HepG2 (cell line): ENCODE results near the gene RNF123. TPM values are rescaled to one million over a fixed set of nuclear protein-coding genes. Genes with fewer than 3 reads are reported as not detected.

Experiments
- ATAC-seq: fragments of 200-7000 bp; cut with Tn5 transposase; 3 replicates; pipeline ENCODE4 v1.9.1; 2020; ENCODE audit warnings: mild to moderate bottlenecking, moderate library complexity
- BruUV-seq: library from RNA; stranded (reverse); fragments of 400-500 nt; replicated peaks from 2 replicates; lab custom pipeline; 2021; lab: Mats Ljungman, UMichigan
- CTCF ChIA-PET: fragments of 300-600 bp; formaldehyde crosslinking; extraction: SDS; loops from one replicate; lab custom pipeline; 2021; ENCODE audit warnings: low total read pairs, inconsistent platforms, low intra/inter-chr PET ratio; lab: Yijun Ruan, JAX
- POLR2A ChIA-PET: fragments of 350-600 bp; sonication (Branson Sonifier 250); formaldehyde crosslinking; loops from one replicate; lab custom pipeline; 2020; ENCODE audit warnings: antibody characterized with exemption, inconsistent platforms; lab: Yijun Ruan, JAX
- DNase-seq: peaks from one replicate; pipeline ENCODE4 v3.0.0-alpha.2; 2015; ENCODE audit warnings: low spot score
- FAIRE-seq: peaks from 3 replicates; lab custom pipeline; 2011; peaks lifted over from hg19 to GRCh38; lab: Jason Lieb, UNC
- H2AFZ ChIP-seq: one replicate; pipeline ENCODE4 v1.6.1; 2011; ENCODE audit warnings: low read length, inconsistent platforms
- H3K27ac ChIP-seq: fragments of 300-600 bp; 3 replicates; pipeline ENCODE4 v1.8.0; 2011; ENCODE audit warnings: mixed run types, mild to moderate bottlenecking, mixed read lengths, low read length, inconsistent platforms; ENCODE audit not compliant: insufficient read depth; ENCODE audit errors: extremely low read length
- H3K27me3 ChIP-seq, 2 experiments: fragments of 200-600 bp in 1 of 2; 2 replicates in 1 of 2; 3 replicates in 1 of 2; pipeline versions ENCODE4 v1.6.0 to v1.8.0; 2011; ENCODE audit warnings: low read length in 2 of 2, mild to moderate bottlenecking in 2 of 2, moderate library complexity in 2 of 2, inconsistent platforms in 1 of 2; ENCODE audit not compliant: insufficient read depth in 2 of 2, control insufficient read depth in 1 of 2
- H3K36me3 ChIP-seq, 2 experiments: fragments of 200-600 bp in 1 of 2; replicated peaks in 1 of 2; 2 replicates in 1 of 2; 3 replicates in 1 of 2; pipeline versions ENCODE4 v1.5.1 to v1.8.0; 2011; ENCODE audit warnings: low read length in 2 of 2, inconsistent platforms in 1 of 2; ENCODE audit not compliant: insufficient read depth in 2 of 2, control insufficient read depth in 1 of 2
- H3K4me1 ChIP-seq: 2 replicates; pipeline ENCODE4 v1.5.1; 2012; ENCODE audit warnings: low read length, inconsistent platforms; ENCODE audit not compliant: insufficient read depth
- H3K4me2 ChIP-seq: 2 replicates; pipeline ENCODE4 v1.6.0; 2011; ENCODE audit warnings: low read depth, low read length, inconsistent platforms
- H3K4me3 ChIP-seq, 3 experiments: fragments of 200-600 bp in 1 of 3; sonication (generic), shearing (Covaris generic) in 1 of 3; replicated peaks in 1 of 3; 2 replicates each; pipeline ENCODE4 v1.5.1; 2011 to 2016; ENCODE audit warnings: low read length in 3 of 3, inconsistent platforms in 2 of 3, low read depth in 2 of 3, mild to moderate bottlenecking in 2 of 3, control low read depth in 1 of 3, mixed read lengths in 1 of 3; ENCODE audit not compliant: insufficient read depth in 1 of 3
- H3K79me2 ChIP-seq: one replicate; pipeline ENCODE4 v1.6.1; 2011; ENCODE audit warnings: low read length, inconsistent platforms; ENCODE audit not compliant: insufficient read depth
- H3K9ac ChIP-seq: 2 replicates; pipeline ENCODE4 v1.6.0; 2011; ENCODE audit warnings: mild to moderate bottlenecking, low read depth, low read length, inconsistent platforms; ENCODE audit not compliant: insufficient read depth
- H3K9me3 ChIP-seq: 2 replicates; pipeline ENCODE4 v1.5.1; 2012; ENCODE audit warnings: mild to moderate bottlenecking, low read length
- H4K20me1 ChIP-seq: 2 replicates; pipeline ENCODE4 v1.6.0; 2011; ENCODE audit warnings: inconsistent platforms, mild to moderate bottlenecking, low read length, moderate library complexity; ENCODE audit not compliant: insufficient read depth
- BCLAF1 ChIP-seq: fragments of 450-650 bp; IDR thresholded peaks from 2 replicates; pipeline ENCODE4 v1.6.1; 2017; ENCODE audit warnings: mild to moderate bottlenecking
- CCDC6 ChIP-seq: sonication (generic); formaldehyde crosslinking; IDR thresholded peaks from 2 replicates; pipeline ENCODE4 v1.8.1; 2022; ENCODE audit warnings: mild to moderate bottlenecking, missing genetic modification reagents, moderate library complexity
- DPF2 ChIP-seq: sonication (generic); formaldehyde crosslinking; IDR thresholded peaks from 2 replicates; pipeline ENCODE4 v1.4.0; 2020; ENCODE audit warnings: mild to moderate bottlenecking, low read depth, missing genetic modification reagents, borderline replicate concordance
- GZF1 ChIP-seq: sonication (generic); formaldehyde crosslinking; IDR thresholded peaks from 2 replicates; pipeline ENCODE4 v1.5.1; 2020; ENCODE audit warnings: mild to moderate bottlenecking, missing genetic modification reagents
- HNF4A ChIP-seq: sonication (generic); formaldehyde crosslinking; IDR thresholded peaks from 2 replicates; pipeline ENCODE4 v1.4.0; 2020; ENCODE audit warnings: missing genetic modification reagents
- KAT7 ChIP-seq: IDR thresholded peaks from 2 replicates; pipeline ENCODE4 v1.6.1; 2018; ENCODE audit warnings: borderline replicate concordance, missing compliant biosample characterization
- LCORL ChIP-seq, 2 experiments: fragments of 450-650 bp in 1 of 2; sonication (generic) in 1 of 2; formaldehyde crosslinking in 1 of 2; IDR thresholded peaks; 2 replicates each; pipeline versions ENCODE4 v1.5.0 to v1.6.1; 2017 to 2020; ENCODE audit warnings: antibody characterized with exemption in 1 of 2, missing genetic modification reagents in 1 of 2
- MXI1 ChIP-seq: IDR thresholded peaks from 3 replicates; pipeline ENCODE4 v1.6.1; 2012; ENCODE audit warnings: low read depth, low read length, inconsistent platforms, borderline replicate concordance
- NFRKB ChIP-seq: fragments of 450-650 bp; IDR thresholded peaks from 2 replicates; pipeline ENCODE4 v1.6.1; 2017
- PLRG1 ChIP-seq: fragments of 450-650 bp; conservative IDR thresholded peaks from 2 replicates; pipeline ENCODE4 v1.6.1; 2016
- RBM22 ChIP-seq: fragments of 200-400 bp; formaldehyde crosslinking; optimal IDR thresholded peaks from 2 replicates; pipeline ENCODE3; 2017; ENCODE audit warnings: mild to moderate bottlenecking, low read length, moderate library complexity
- SIN3A ChIP-seq: IDR thresholded peaks from 2 replicates; pipeline ENCODE4 v1.6.1; 2011; ENCODE audit warnings: low read depth, mild to moderate bottlenecking, control low read depth, low read length, borderline replicate concordance
- SKI ChIP-seq: fragments of 450-650 bp; IDR thresholded peaks from one replicate; pipeline ENCODE4 v1.6.1; 2018; ENCODE audit warnings: mild to moderate bottlenecking; ENCODE audit not compliant: partially characterized antibody
- SNRNP70 ChIP-seq: fragments of 200-400 bp; formaldehyde crosslinking; IDR thresholded peaks from 2 replicates; pipeline ENCODE4 v1.6.1; 2017; ENCODE audit warnings: mild to moderate bottlenecking, low read depth, low read length, moderate library complexity
- TFDP1 ChIP-seq: IDR thresholded peaks from 2 replicates; pipeline ENCODE4 v1.6.1; 2016; ENCODE audit warnings: missing compliant biosample characterization, missing genetic modification reagents, borderline replicate concordance
- ZC3H4 ChIP-seq: sonication (generic); formaldehyde crosslinking; IDR thresholded peaks from 2 replicates; pipeline ENCODE4 v1.4.0; 2020; ENCODE audit warnings: missing genetic modification reagents, borderline replicate concordance
- ZNF121 ChIP-seq: sonication (generic); formaldehyde crosslinking; IDR thresholded peaks from 2 replicates; pipeline ENCODE4 v1.5.0; 2020; ENCODE audit warnings: mild to moderate bottlenecking, missing genetic modification reagents
- ZNF432 ChIP-seq: sonication (generic); formaldehyde crosslinking; IDR thresholded peaks from 2 replicates; pipeline ENCODE4 v1.5.0; 2020; ENCODE audit warnings: missing genetic modification reagents, mild to moderate bottlenecking, borderline replicate concordance
- ZNF569 ChIP-seq: sonication (generic); formaldehyde crosslinking; IDR thresholded peaks from 2 replicates; pipeline ENCODE4 v1.5.0; 2020; ENCODE audit warnings: mild to moderate bottlenecking, missing genetic modification reagents, moderate library complexity, borderline replicate concordance
- ZNF605 ChIP-seq: sonication (generic); formaldehyde crosslinking; IDR thresholded peaks from 2 replicates; pipeline ENCODE4 v1.8.0; 2022; ENCODE audit warnings: mild to moderate bottlenecking, missing genetic modification reagents
- ZNF724P ChIP-seq: sonication (generic); formaldehyde crosslinking; IDR thresholded peaks from 2 replicates; pipeline ENCODE4 v1.8.0; 2022; ENCODE audit warnings: missing genetic modification reagents, borderline replicate concordance
- ZNF746 ChIP-seq: sonication (generic); formaldehyde crosslinking; IDR thresholded peaks from 2 replicates; pipeline ENCODE4 v1.8.0; 2022; ENCODE audit warnings: mild to moderate bottlenecking, missing genetic modification reagents
- ZNF772 ChIP-seq: sonication (generic); formaldehyde crosslinking; IDR thresholded peaks from 2 replicates; pipeline ENCODE4 v1.5.0; 2020; ENCODE audit warnings: mild to moderate bottlenecking, missing genetic modification reagents
- ZSCAN30 ChIP-seq: sonication (generic); formaldehyde crosslinking; IDR thresholded peaks from 2 replicates; pipeline ENCODE4 v1.5.0; 2020; ENCODE audit warnings: mild to moderate bottlenecking, missing genetic modification reagents
- WGBS: methylation state at CpG from one replicate; pipeline ENCODE4 v1.1.6; 2017; ENCODE audit warnings: low lambda C conversion rate; 5-methylcytosine and 5-hydroxymethylcytosine counted together
- in situ Hi-C: cut with HindIII; loops from 2 replicates; pipeline ENCODE4 v1.10.0; 2017; ENCODE audit warnings: low pct_unique_long_range_greater_than_20kb; ENCODE audit not compliant: extremely low pct_ligation_motif_present
- intact Hi-C: fragments of 100-400 bp; cut with micrococcal nuclease; formaldehyde crosslinking; loops from one replicate; pipeline ENCODE4 v1.10.0; 2022; ENCODE audit not compliant: unreplicated experiment
- polyA plus RNA-seq, 8 experiments: library from polyadenylated mRNA; depleted of rRNA in 3 of 8; stranded (reverse) in 7 of 8; unstranded in 1 of 8; fragments of >200 nt; fragmentation: Illumina TruSeq in 4 of 8; extraction: Trizol in 4 of 8; gene quantifications; 2 replicates each; pipeline versions ENCODE4 v1.2.1 to v1.2.3, GENCODE V29; 2011 to 2016; ENCODE audit warnings: low read depth in 4 of 8, missing spikeins in 1 of 8, mixed read lengths in 1 of 8; ENCODE audit not compliant: insufficient read depth in 1 of 8
- total RNA-seq, 5 experiments: library from RNA; depleted of rRNA; stranded (reverse); fragments of >200 nt; fragmentation: Illumina TruSeq; extraction: Trizol; gene quantifications; 2 replicates each; pipeline ENCODE4 v1.2.3, GENCODE V29; 2016; ENCODE audit warnings: low read depth in 1 of 5

The RNF123 gene
- total and polyA plus RNA-seq, 2 of the 13 experiments (the other 11 are each of a cell fraction or from before 2014, with no cell fraction given): 29.9 to 82.2 TPM

GRCh38 chr3:49724586-49724985 lies 35.2 kb downstream of the RNF123 start:
- DNase-seq (no peak), ATAC-seq (peak; percentile 6; the same call in 2 of the 3 replicates), FAIRE-seq (no peak)
- Histone ChIP-seq H3K79me2 (peaks cover 13% of the 10 kb centered on the region), H3K4me3 (peak overlapping the region; percentile 58 to 100 (median 97); a peak in 5 of 6 replicates), H3K4me1 (peaks cover 21% of the 10 kb centered on the region), H3K27ac (peak overlapping the region; percentile 87), H3K9ac (peak overlapping the region; percentile 95), H3K9me3 (no peaks in the 10 kb centered on the region), H3K36me3 (peaks cover 19 to 40% of the 10 kb centered on the region in 2 experiments), H3K27me3 (no peaks in the 10 kb centered on the region), H3K4me2 (peak overlapping the region; percentile 82), H4K20me1 (no peaks in the 10 kb centered on the region), H2AFZ (no peak overlapping the region)
- WGBS: 33% methylated on average over 6 of the region's 6 CpGs
- in situ Hi-C loops (no loop called here), intact Hi-C loops (loop anchor here (2.0 kb wide), 1 partner anchor 48 kb away; no protein-coding TSS in a partner anchor)
- no TSS peak for BruUV-seq
- ChIA-PET CTCF (no interaction called here), POLR2A (interaction anchor here (0.8 to 1.8 kb wide), 2 partner anchors 24 to 78 kb away, joined by 3 to 4 read pairs; partner anchors contain the start of gene INKA1)
- TF ChIP-seq ZNF121: no peak
- no peak for TF ChIP-seq SKI
- TF ChIP-seq LCORL (IDR thresholded peaks at IDR 0.05): no peak
- no peak for TF ChIP-seq LCORL (CRISPR knock-in tag; IDR thresholded peaks at IDR 0.05)
- no peak for TF ChIP-seq PLRG1
- no peak for TF ChIP-seq BCLAF1
- peak; percentile 43 for TF ChIP-seq RBM22
- no peak for TF ChIP-seq HNF4A
- TF ChIP-seq ZNF772 (CRISPR knock-in tag): no peak
- no peak for TF ChIP-seq ZNF724P (CRISPR knock-in tag)
- 0 out of 2 replicates have a peak, but pooled peaks have one; percentile 43 for TF ChIP-seq ZNF569 (CRISPR knock-in tag)
- peak; percentile 69; the same call in 1 of the 2 replicates for TF ChIP-seq ZC3H4
- no peak for TF ChIP-seq CCDC6
- TF ChIP-seq KAT7: no peak
- no peak for TF ChIP-seq SIN3A
- TF ChIP-seq TFDP1 (CRISPR knock-in tag): no peak
- 0 out of 2 replicates have a peak, but pooled peaks have one; percentile 16 for TF ChIP-seq ZNF605 (CRISPR knock-in tag)
- 0 out of 3 replicates have a peak, but pooled peaks have one; percentile 19 for TF ChIP-seq MXI1
- TF ChIP-seq DPF2: no peak
- TF ChIP-seq ZSCAN30 (CRISPR knock-in tag): no peak
- TF ChIP-seq SNRNP70: no peak
- TF ChIP-seq NFRKB: no peak
- 0 out of 2 replicates have a peak, but pooled peaks have one; percentile 6 for TF ChIP-seq GZF1 (CRISPR knock-in tag)
- TF ChIP-seq ZNF746 (CRISPR knock-in tag): no peak
- TF ChIP-seq ZNF432: no peak
